Retinal pigment epithelial cell (primary cell): ENCODE data around the gene NUP58.

Experiments used
- DNase-seq: peaks from one replicate; pipeline ENCODE4 v3.0.0-alpha.2; 2010; ENCODE audit warnings: low read depth
- H3K4me3 ChIP-seq: 2 replicates; pipeline ENCODE4 v1.5.1; 2011; ENCODE audit warnings: mild to moderate bottlenecking, low read length, control low read depth, moderate library complexity
- TF ChIP-seq, protein P1 (sequence below): conservative IDR thresholded peaks from 2 replicates; pipeline ENCODE4 v1.5.1; 2011; ENCODE audit warnings: low read depth, low read length, control low read depth, inconsistent platforms

The NUP58 gene, protein sequence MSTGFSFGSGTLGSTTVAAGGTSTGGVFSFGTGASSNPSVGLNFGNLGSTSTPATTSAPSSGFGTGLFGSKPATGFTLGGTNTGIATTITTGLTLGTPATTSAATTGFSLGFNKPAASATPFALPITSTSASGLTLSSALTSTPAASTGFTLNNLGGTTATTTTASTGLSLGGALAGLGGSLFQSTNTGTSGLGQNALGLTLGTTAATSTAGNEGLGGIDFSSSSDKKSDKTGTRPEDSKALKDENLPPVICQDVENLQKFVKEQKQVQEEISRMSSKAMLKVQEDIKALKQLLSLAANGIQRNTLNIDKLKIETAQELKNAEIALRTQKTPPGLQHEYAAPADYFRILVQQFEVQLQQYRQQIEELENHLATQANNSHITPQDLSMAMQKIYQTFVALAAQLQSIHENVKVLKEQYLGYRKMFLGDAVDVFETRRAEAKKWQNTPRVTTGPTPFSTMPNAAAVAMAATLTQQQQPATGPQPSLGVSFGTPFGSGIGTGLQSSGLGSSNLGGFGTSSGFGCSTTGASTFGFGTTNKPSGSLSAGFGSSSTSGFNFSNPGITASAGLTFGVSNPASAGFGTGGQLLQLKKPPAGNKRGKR

DNA sequence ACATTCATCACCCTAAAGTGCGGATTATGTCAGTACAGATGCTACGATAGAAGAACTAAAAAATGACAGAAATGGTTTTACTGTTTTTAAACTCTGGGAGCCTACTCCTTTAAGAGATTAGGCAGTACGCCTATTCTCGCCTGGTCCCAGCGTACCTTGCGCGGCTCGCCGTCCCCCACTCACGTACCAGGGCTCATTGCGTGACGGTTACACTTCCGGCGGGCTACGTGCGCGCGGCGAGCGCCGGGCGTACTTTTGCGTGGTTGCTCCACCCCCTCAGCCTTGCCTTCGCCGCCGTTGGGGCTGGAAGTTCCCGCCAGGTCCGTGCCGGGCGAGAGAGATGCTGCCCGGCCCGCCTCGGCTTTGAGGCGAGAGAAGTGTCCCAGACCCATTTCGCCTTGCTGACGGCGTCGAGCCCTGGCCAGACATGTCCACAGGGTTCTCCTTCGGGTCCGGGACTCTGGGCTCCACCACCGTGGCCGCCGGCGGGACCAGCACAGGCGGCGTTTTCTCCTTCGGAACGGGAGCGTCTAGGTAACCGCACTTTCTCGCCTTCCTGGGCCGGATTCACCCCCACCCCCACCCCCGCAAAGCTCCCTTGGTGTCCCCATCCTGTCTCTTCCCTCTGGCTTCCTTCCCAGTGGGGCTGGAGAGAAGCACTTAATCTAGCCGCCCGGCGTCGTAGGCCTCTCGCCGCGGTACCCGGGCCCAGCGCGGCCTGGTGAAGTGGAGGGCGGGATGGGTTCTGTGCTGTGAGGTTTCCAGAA lies at the start of gene NUP58:
Gene NUP58 (plus strand): TSS at position 279 of the 767 bp plus-strand sequence. CDS start 149 bp downstream, at position 428.
- TF ChIP-seq, protein P1, sequence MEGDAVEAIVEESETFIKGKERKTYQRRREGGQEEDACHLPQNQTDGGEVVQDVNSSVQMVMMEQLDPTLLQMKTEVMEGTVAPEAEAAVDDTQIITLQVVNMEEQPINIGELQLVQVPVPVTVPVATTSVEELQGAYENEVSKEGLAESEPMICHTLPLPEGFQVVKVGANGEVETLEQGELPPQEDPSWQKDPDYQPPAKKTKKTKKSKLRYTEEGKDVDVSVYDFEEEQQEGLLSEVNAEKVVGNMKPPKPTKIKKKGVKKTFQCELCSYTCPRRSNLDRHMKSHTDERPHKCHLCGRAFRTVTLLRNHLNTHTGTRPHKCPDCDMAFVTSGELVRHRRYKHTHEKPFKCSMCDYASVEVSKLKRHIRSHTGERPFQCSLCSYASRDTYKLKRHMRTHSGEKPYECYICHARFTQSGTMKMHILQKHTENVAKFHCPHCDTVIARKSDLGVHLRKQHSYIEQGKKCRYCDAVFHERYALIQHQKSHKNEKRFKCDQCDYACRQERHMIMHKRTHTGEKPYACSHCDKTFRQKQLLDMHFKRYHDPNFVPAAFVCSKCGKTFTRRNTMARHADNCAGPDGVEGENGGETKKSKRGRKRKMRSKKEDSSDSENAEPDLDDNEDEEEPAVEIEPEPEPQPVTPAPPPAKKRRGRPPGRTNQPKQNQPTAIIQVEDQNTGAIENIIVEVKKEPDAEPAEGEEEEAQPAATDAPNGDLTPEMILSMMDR: no peak
- H3K4me3 ChIP-seq: peak within 1 kb of the TSS; percentile 84
- peak; percentile 76 for DNase-seq

DNA sequence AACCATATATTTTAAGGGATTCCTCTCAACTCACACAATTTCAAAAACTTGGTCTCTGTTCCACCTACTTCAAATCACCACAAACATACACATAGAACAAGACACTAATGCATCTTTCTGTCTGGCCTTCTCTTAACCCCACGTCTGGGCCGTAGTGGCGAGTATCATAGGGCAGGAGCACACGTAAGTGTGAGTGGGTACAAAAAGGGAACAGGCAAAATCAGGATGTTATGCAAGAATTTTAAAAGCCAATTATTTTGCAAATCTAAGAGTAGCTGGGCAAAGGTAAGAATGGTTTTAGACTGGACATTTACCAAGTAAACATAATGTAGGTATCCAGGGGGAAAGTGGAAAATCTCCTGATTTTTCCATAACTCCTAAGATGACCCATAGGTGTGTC lies 49.2 kb upstream of the NUP58 start:
- TF ChIP-seq, protein P1: no peak
- no peak overlapping the region for H3K4me3 ChIP-seq
- DNase-seq: no peak

DNA sequence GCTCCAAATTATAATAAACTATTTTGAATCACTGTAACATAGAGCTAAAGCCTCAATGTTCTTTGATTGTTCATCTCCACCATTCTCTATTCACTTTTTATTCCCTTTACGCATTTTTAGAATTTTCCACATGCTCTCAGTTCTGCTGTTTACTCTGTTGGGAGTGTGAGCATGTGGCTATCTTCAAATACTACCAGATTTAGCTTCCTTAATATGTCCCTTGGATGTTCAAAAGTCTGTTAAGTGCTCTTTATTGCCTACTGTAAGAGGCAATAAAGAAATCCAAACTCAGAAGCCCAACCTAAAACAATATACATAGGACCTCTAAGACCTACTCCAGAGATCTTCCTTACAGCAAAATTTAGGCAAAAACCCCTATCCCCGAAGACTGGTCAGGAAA lies 48.7 kb upstream of the NUP58 start:
- TF ChIP-seq, protein P1: no peak
- DNase-seq: no peak
- no peak overlapping the region for H3K4me3 ChIP-seq

DNA sequence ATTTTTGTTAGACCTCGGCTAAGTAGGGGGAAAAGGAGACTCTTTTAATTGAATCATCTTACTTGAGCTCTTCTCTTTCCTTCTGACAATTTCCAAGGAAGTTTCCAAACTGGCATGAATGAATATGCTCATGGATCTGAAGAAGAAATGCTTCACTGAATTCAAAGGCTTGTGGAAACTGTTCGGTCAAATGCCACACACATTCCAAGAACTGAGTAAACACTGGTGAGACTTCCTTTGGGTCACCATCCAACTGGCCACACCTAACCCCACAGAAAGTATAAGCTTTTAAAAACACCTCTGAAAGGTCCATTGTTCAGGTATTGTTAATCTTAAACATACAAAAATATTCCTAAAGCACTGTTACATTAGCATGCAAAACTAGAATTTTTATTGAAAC lies 47.7 kb upstream of the NUP58 start:
- TF ChIP-seq, protein P1: no peak
- DNase-seq: no peak
- no peak overlapping the region for H3K4me3 ChIP-seq

DNA sequence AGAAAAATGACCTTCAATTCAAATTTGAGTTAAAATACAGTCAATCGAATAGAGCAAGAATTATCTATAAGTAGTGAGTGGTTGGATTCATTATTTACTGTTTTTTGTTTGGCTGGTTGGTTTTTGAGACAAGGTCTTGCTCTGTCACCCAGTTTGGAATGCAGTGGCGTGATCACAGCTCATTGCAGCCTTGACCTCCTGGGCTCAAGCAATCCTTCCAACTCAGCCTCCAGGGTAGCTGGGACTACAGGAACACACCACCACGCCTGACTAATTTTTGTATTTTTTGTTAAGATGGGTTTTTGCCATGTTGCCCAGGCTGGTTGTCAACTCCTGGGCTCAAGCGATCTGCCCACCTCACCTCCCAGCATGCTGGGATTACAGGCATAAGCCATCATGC lies 39.2 kb upstream of the NUP58 start:
- no peak overlapping the region for H3K4me3 ChIP-seq
- DNase-seq: no peak
- TF ChIP-seq, protein P1: no peak

DNA sequence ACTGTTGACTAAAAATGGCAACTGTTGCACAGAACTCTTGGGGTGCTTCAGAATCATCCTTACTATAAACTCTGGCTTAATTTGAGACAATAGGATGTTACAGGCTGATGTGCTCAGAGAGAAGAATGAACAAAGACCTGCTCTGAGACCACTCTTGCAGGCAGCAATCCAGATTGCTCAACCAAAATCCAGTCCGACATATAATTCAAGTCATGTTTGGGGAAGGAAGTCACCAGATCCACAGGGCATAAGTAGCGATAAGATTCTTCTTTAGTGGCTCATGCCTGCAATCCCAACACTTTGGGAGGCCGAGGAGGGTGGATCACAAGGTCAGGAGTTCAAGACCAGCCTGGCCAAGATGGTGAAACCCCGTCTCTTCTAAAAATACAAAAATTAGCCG lies 34.7 kb upstream of the NUP58 start:
- H3K4me3 ChIP-seq: no peak overlapping the region
- DNase-seq: no peak
- TF ChIP-seq, protein P1: no peak
